ENCODE measurements around the gene MRPL38.

MRPL38 gene

GRCh38 chr17:75932852-75933251 is 28.2 kb upstream of the MRPL38 start:
- H3K4me1 ChIP-seq (ENCODE audit: control insufficient read depth, insufficient read depth, low read length) = no peaks in the 10 kb centered on the region
- no peak for DNase-seq (ENCODE audit: low read depth, low spot score)
- WGBS (ENCODE audit: insufficient coverage, insufficient read length) = no CpG with 5 or more reads among the region's 5 CpGs
- no peak overlapping the region for H3K27ac ChIP-seq (ENCODE audit: low read length)
- no peak overlapping the region for H3K4me3 ChIP-seq (ENCODE audit: low read length)
- H3K27me3 ChIP-seq (ENCODE audit: control insufficient read depth, insufficient read depth, low read length) = no peaks in the 10 kb centered on the region
- H3K9me3 ChIP-seq (ENCODE audit: control insufficient read depth, insufficient read depth, low read length) = no peaks in the 10 kb centered on the region
- H3K36me3 ChIP-seq (ENCODE audit: control insufficient read depth, insufficient read depth, low read length) = no peaks in the 10 kb centered on the region

- Histone ChIP-seq H3K4me3 (ENCODE audit: low read length) (no peak overlapping the region), H3K27me3 (ENCODE audit: control insufficient read depth, insufficient read depth, low read length) (no peaks in the 10 kb centered on the region), H3K9me3 (ENCODE audit: control insufficient read depth, insufficient read depth, low read length) (no peaks in the 10 kb centered on the region), H3K36me3 (ENCODE audit: control insufficient read depth, insufficient read depth, low read length) (no peaks in the 10 kb centered on the region), H3K27ac (ENCODE audit: low read length) (no peak overlapping the region), H3K4me1 (ENCODE audit: control insufficient read depth, insufficient read depth, low read length) (no peaks in the 10 kb centered on the region)
- no CpG with 5 or more reads among the region's 4 CpGs for WGBS (ENCODE audit: insufficient coverage, insufficient read length)
- DNase-seq (ENCODE audit: low read depth, low spot score) = no peak
Observed at GRCh38 chr17:75931062-75931461, 26.4 kb upstream of the MRPL38 start.

GRCh38 chr17:75927286-75927922 is 22.7 kb upstream of the MRPL38 start:
- Histone ChIP-seq H3K27ac (ENCODE audit: low read length) (no peak overlapping the region), H3K9me3 (ENCODE audit: control insufficient read depth, insufficient read depth, low read length) (no peaks in the 10 kb centered on the region), H3K4me1 (ENCODE audit: control insufficient read depth, insufficient read depth, low read length) (no peaks in the 10 kb centered on the region), H3K4me3 (ENCODE audit: low read length) (no peak overlapping the region), H3K36me3 (ENCODE audit: control insufficient read depth, insufficient read depth, low read length) (peaks cover 7% of the 10 kb centered on the region; the same call in 1 of the 2 replicates), H3K27me3 (ENCODE audit: control insufficient read depth, insufficient read depth, low read length) (no peaks in the 10 kb centered on the region)
- WGBS (ENCODE audit: insufficient coverage, insufficient read length) = no CpG with 5 or more reads among the region's 6 CpGs
- no peak for DNase-seq (ENCODE audit: low read depth, low spot score)

- DNase-seq (ENCODE audit: low read depth, low spot score) = no peak
- no peak overlapping the region for H3K4me3 ChIP-seq (ENCODE audit: low read length)
- no peak overlapping the region for H3K27ac ChIP-seq (ENCODE audit: low read length)
- peaks cover 7% of the 10 kb centered on the region; the same call in 1 of the 2 replicates for H3K36me3 ChIP-seq (ENCODE audit: control insufficient read depth, insufficient read depth, low read length)
- no peaks in the 10 kb centered on the region for H3K9me3 ChIP-seq (ENCODE audit: control insufficient read depth, insufficient read depth, low read length)
- no peaks in the 10 kb centered on the region for H3K27me3 ChIP-seq (ENCODE audit: control insufficient read depth, insufficient read depth, low read length)
- no peaks in the 10 kb centered on the region for H3K4me1 ChIP-seq (ENCODE audit: control insufficient read depth, insufficient read depth, low read length)
- no CpG with 5 or more reads among the region's 4 CpGs for WGBS (ENCODE audit: insufficient coverage, insufficient read length)
Observed at GRCh38 chr17:75926456-75926855, 21.8 kb upstream of the MRPL38 start.

GRCh38 chr17:75925912-75926311 is 21.2 kb upstream of the MRPL38 start:
- Histone ChIP-seq H3K27me3 (ENCODE audit: control insufficient read depth, insufficient read depth, low read length) (no peaks in the 10 kb centered on the region), H3K4me3 (ENCODE audit: low read length) (no peak overlapping the region), H3K27ac (ENCODE audit: low read length) (no peak overlapping the region), H3K9me3 (ENCODE audit: control insufficient read depth, insufficient read depth, low read length) (no peaks in the 10 kb centered on the region), H3K4me1 (ENCODE audit: control insufficient read depth, insufficient read depth, low read length) (no peaks in the 10 kb centered on the region), H3K36me3 (ENCODE audit: control insufficient read depth, insufficient read depth, low read length) (peaks cover 7% of the 10 kb centered on the region; the same call in 1 of the 2 replicates)
- DNase-seq (ENCODE audit: low read depth, low spot score) = no peak
- WGBS (ENCODE audit: insufficient coverage, insufficient read length) = no CpG with 5 or more reads among the region's 15 CpGs

- no peak for DNase-seq (ENCODE audit: low read depth, low spot score)
- no peak overlapping the region for H3K4me3 ChIP-seq (ENCODE audit: low read length)
- WGBS (ENCODE audit: insufficient coverage, insufficient read length) = no CpG with 5 or more reads among the region's 11 CpGs
- peaks cover 7% of the 10 kb centered on the region; the same call in 1 of the 2 replicates for H3K36me3 ChIP-seq (ENCODE audit: control insufficient read depth, insufficient read depth, low read length)
- H3K4me1 ChIP-seq (ENCODE audit: control insufficient read depth, insufficient read depth, low read length) = no peaks in the 10 kb centered on the region
- no peaks in the 10 kb centered on the region for H3K9me3 ChIP-seq (ENCODE audit: control insufficient read depth, insufficient read depth, low read length)
- H3K27me3 ChIP-seq (ENCODE audit: control insufficient read depth, insufficient read depth, low read length) = no peaks in the 10 kb centered on the region
- no peak overlapping the region for H3K27ac ChIP-seq (ENCODE audit: low read length)
Observed at GRCh38 chr17:75925103-75925502, 20.4 kb upstream of the MRPL38 start.

GRCh38 chr17:75922963-75923874 is 18.5 kb upstream of the MRPL38 start:
- no peaks in the 10 kb centered on the region for H3K4me1 ChIP-seq (ENCODE audit: control insufficient read depth, insufficient read depth, low read length)

GRCh38 chr17:75922173-75922961 is 17.7 kb upstream of the MRPL38 start:
- Histone ChIP-seq H3K4me3 (ENCODE audit: low read length) (no peak overlapping the region), H3K9me3 (ENCODE audit: control insufficient read depth, insufficient read depth, low read length) (no peaks in the 10 kb centered on the region), H3K4me1 (ENCODE audit: control insufficient read depth, insufficient read depth, low read length) (no peaks in the 10 kb centered on the region), H3K36me3 (ENCODE audit: control insufficient read depth, insufficient read depth, low read length) (peaks cover 7% of the 10 kb centered on the region; the same call in 1 of the 2 replicates), H3K27ac (ENCODE audit: low read length) (no peak overlapping the region), H3K27me3 (ENCODE audit: control insufficient read depth, insufficient read depth, low read length) (no peaks in the 10 kb centered on the region)
- WGBS (ENCODE audit: insufficient coverage, insufficient read length) = no CpG with 5 or more reads among the region's 18 CpGs
- no peak for DNase-seq (ENCODE audit: low read depth, low spot score)

More at GRCh38 chr17:75922963-75923874, 18.5 kb upstream of the MRPL38 start:
- WGBS (ENCODE audit: insufficient coverage, insufficient read length) = no CpG with 5 or more reads among the region's 19 CpGs
- H3K27ac ChIP-seq (ENCODE audit: low read length) = no peak overlapping the region
- no peak overlapping the region for H3K4me3 ChIP-seq (ENCODE audit: low read length)
- no peak for DNase-seq (ENCODE audit: low read depth, low spot score)
- H3K27me3 ChIP-seq (ENCODE audit: control insufficient read depth, insufficient read depth, low read length) = no peaks in the 10 kb centered on the region
- H3K36me3 ChIP-seq (ENCODE audit: control insufficient read depth, insufficient read depth, low read length) = peaks cover 7% of the 10 kb centered on the region; the same call in 1 of the 2 replicates
- no peaks in the 10 kb centered on the region for H3K9me3 ChIP-seq (ENCODE audit: control insufficient read depth, insufficient read depth, low read length)

GRCh38 chr17:75921596-75921995 is 16.9 kb upstream of the MRPL38 start:
- peaks cover 7% of the 10 kb centered on the region; the same call in 1 of the 2 replicates for H3K36me3 ChIP-seq (ENCODE audit: control insufficient read depth, insufficient read depth, low read length)

GRCh38 chr17:75920045-75920560 is 15.4 kb upstream of the MRPL38 start:
- DNase-seq (ENCODE audit: low read depth, low spot score) = no peak
- H3K27ac ChIP-seq (ENCODE audit: low read length) = no peak overlapping the region
- no CpG with 5 or more reads among the region's 11 CpGs for whole genome bisulfite sequencing (ENCODE audit: insufficient coverage, insufficient read length)

More at GRCh38 chr17:75921596-75921995, 16.9 kb upstream of the MRPL38 start:
- H3K27me3 ChIP-seq (ENCODE audit: control insufficient read depth, insufficient read depth, low read length) = no peaks in the 10 kb centered on the region
- no peaks in the 10 kb centered on the region for H3K9me3 ChIP-seq (ENCODE audit: control insufficient read depth, insufficient read depth, low read length)
- H3K4me1 ChIP-seq (ENCODE audit: control insufficient read depth, insufficient read depth, low read length) = no peaks in the 10 kb centered on the region
- no peak for DNase-seq (ENCODE audit: low read depth, low spot score)
- no peak overlapping the region for H3K27ac ChIP-seq (ENCODE audit: low read length)
- WGBS (ENCODE audit: insufficient coverage, insufficient read length) = no CpG with 5 or more reads among the region's 15 CpGs
- H3K4me3 ChIP-seq (ENCODE audit: low read length) = no peak overlapping the region

More at GRCh38 chr17:75920045-75920560, 15.4 kb upstream of the MRPL38 start:
- H3K4me3 ChIP-seq (ENCODE audit: low read length) = no peak overlapping the region
- peaks cover 7% of the 10 kb centered on the region; the same call in 1 of the 2 replicates for H3K36me3 ChIP-seq (ENCODE audit: control insufficient read depth, insufficient read depth, low read length)
- H3K4me1 ChIP-seq (ENCODE audit: control insufficient read depth, insufficient read depth, low read length) = no peaks in the 10 kb centered on the region
- no peaks in the 10 kb centered on the region for H3K27me3 ChIP-seq (ENCODE audit: control insufficient read depth, insufficient read depth, low read length)
- no peaks in the 10 kb centered on the region for H3K9me3 ChIP-seq (ENCODE audit: control insufficient read depth, insufficient read depth, low read length)
